AG04450 (cell line): ENCODE results near the gene CSRNP2. TPM values are rescaled to one million over a fixed set of nuclear protein-coding genes. Genes with fewer than 3 reads are reported as not detected.

Experiments used
- CTCF ChIA-PET: fragments of 300-600, 350-600 bp; formaldehyde crosslinking; extraction: SDS; loops from one replicate; lab custom pipeline; 2022; ENCODE audit warnings: antibody characterized with exemption, inconsistent platforms; lab: Charles Lee
- POLR2A ChIA-PET: fragments of 350-600 bp; formaldehyde crosslinking; extraction: SDS; loops from one replicate; lab custom pipeline; 2021; ENCODE audit warnings: antibody characterized with exemption, inconsistent platforms; lab: Yijun Ruan, JAX
- DNase-seq: peaks from one replicate; pipeline ENCODE4 v3.0.0-alpha.2; 2011; ENCODE audit warnings: low read depth, low spot score
- H3K27ac ChIP-seq: one replicate; pipeline ENCODE4 v1.5.1; 2012; ENCODE audit warnings: low read depth, low read length, control low read depth
- H3K27me3 ChIP-seq: one replicate; pipeline ENCODE4 v1.6.0; 2012; ENCODE audit warnings: low read length; ENCODE audit not compliant: control insufficient read depth, insufficient read depth
- H3K4me3 ChIP-seq: 2 replicates; pipeline ENCODE4 v1.5.1; 2011; ENCODE audit warnings: mild to moderate bottlenecking, low read depth, low read length, control low read depth
- H3K9me3 ChIP-seq: 2 replicates; pipeline ENCODE4 v1.5.1; 2012; ENCODE audit warnings: low read length; ENCODE audit not compliant: control insufficient read depth, insufficient read depth
- CTCF ChIP-seq: IDR thresholded peaks from 2 replicates; pipeline ENCODE4 v1.5.1; 2011; ENCODE audit warnings: low read depth, low read length, control low read depth, inconsistent platforms
- polyA plus RNA-seq: library from polyadenylated mRNA; depleted of rRNA; stranded (reverse); fragments of >200 nt; gene quantifications from 2 replicates; pipeline ENCODE4 v1.2.3, GENCODE V29; 2011; rRNA removed
- small RNA-seq: library from RNA; depleted of rRNA; stranded (forward); fragments of <200 nt; gene quantifications from one replicate; pipeline ENCODE3, GENCODE V24; 2012; ENCODE audit warnings: low read depth; ENCODE audit not compliant: insufficient read length

The CSRNP2 gene
- polyA plus RNA-seq, 1 experiment, result 29.9 TPM

GRCh38 chr12:51013441-51013840, 70.0 kb downstream of the CSRNP2 start:
- DNase-seq, result no peak
- Histone ChIP-seq H3K9me3 (no peaks in the 10 kb centered on the region), H3K27me3 (no peaks in the 10 kb centered on the region), H3K4me3 (no peak overlapping the region), H3K27ac (no peak overlapping the region)
- ChIA-PET POLR2A (interaction anchor here (0.5 to 0.8 kb wide), 3 partner anchors 11 to 281 kb away, joined by 3 to 5 read pairs (median 5); no protein-coding TSS in a partner anchor), CTCF (interaction anchor here (1.4 kb wide), 1 partner anchor 8 kb away, joined by 3 read pairs; no protein-coding TSS in a partner anchor)
- TF ChIP-seq CTCF, result no peak

- ChIA-PET POLR2A (interaction anchor here (0.6 to 0.8 kb wide), 2 partner anchors 12 to 23 kb away, joined by 3 to 5 read pairs; no protein-coding TSS in a partner anchor), CTCF (interaction anchor here (1.4 kb wide), 1 partner anchor 9 kb away, joined by 3 read pairs; no protein-coding TSS in a partner anchor)
- no peak for TF ChIP-seq CTCF
- no peak overlapping the region for H3K4me3 ChIP-seq
- no peaks in the 10 kb centered on the region for H3K27me3 ChIP-seq
- DNase-seq, result no peak
- no peak overlapping the region for H3K27ac ChIP-seq
- H3K9me3 ChIP-seq, result no peaks in the 10 kb centered on the region
Observed at GRCh38 chr12:51012570-51013236, 70.7 kb downstream of the CSRNP2 start.

GRCh38 chr12:51011955-51012354, 71.4 kb downstream of the CSRNP2 start:
- Histone ChIP-seq H3K27ac (no peak overlapping the region), H3K27me3 (no peaks in the 10 kb centered on the region), H3K9me3 (no peaks in the 10 kb centered on the region), H3K4me3 (no peak overlapping the region)
- TF ChIP-seq CTCF, result no peak
- ChIA-PET CTCF (interaction anchor here (1.4 kb wide), 1 partner anchor 10 kb away, joined by 3 read pairs; no protein-coding TSS in a partner anchor), POLR2A (no interaction called here)
- no peak for DNase-seq

Small RNA genes within 50 kb of the gene (small RNA-seq; reads per million reads assigned to genes)
- not detected for gene RNU6-1273P
- gene RNU6-87P, result not detected

Other genes with a start within 250 kb of the CSRNP2 start
- not detected in 2 replicates for gene TMPRSS12, start 240.7 kb downstream of the CSRNP2 start, polyA plus RNA-seq
- not detected in 2 replicates for gene HIGD1C, start 131.1 kb downstream of the CSRNP2 start, polyA plus RNA-seq
- gene SLC11A2, start 57.2 kb downstream of the CSRNP2 start, polyA plus RNA-seq, result 83.3 and 91.2 TPM in 2 replicates
- 45.1 and 48.1 TPM in 2 replicates for gene LETMD1, start 35.3 kb downstream of the CSRNP2 start, polyA plus RNA-seq
- 20.8 and 24.9 TPM in 2 replicates for gene TFCP2, start 89.5 kb upstream of the CSRNP2 start, polyA plus RNA-seq
- gene POU6F1, start 134.5 kb upstream of the CSRNP2 start, polyA plus RNA-seq, result 3.1 and 4.2 TPM in 2 replicates
- 285 and 333 TPM in 2 replicates for gene DAZAP2, start 155.2 kb upstream of the CSRNP2 start, polyA plus RNA-seq
- 31.4 and 38.2 TPM in 2 replicates for gene SMAGP, start 186.8 kb upstream of the CSRNP2 start, polyA plus RNA-seq
- gene BIN2, start 240.6 kb upstream of the CSRNP2 start, polyA plus RNA-seq, result 0.04 TPM in 1 of 2 replicates, not detected in the other